NCI-H128 (cell line): ENCODE measurements around the gene RFTN1.

ENCODE experiments used
- DNase-seq: peaks from one replicate; lab custom pipeline; 2025; ENCODE audit not compliant: unreplicated experiment; lab: John Stamatoyannopoulos, UW

RFTN1 gene

DNA sequence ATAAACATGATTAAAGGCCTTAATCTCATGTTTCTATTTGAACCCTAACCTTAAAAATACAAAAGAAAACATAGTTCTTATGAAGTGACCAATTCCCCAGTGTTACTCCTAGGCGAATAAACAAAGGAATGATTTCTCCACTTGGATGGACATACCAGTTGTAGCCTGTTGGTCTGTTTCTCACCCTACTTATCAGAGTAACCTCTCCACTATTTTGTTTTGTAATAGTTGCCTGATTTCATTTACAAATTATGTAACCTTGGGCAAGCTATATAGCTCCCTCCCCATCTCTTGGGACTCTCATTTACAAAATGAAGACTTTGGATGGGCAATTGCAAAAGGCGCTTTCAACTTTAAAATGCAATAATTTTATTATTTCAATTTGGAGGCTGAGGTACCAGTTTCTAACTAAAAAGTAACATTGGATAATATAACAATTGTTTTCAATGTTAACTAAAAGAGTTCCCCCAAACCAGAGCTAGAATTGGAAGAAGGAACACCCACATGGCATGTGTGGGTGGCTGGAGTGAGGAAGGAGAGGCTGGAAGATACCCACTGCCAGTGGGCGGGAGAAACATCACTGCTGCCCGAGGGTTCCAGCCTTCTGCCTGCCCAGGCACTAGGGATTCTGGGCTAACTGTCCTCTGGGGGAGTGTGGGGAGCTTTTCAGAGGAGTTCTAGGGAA lies 74.2 kb downstream of the RFTN1 start:
- DNase-seq, result no peak

DNA sequence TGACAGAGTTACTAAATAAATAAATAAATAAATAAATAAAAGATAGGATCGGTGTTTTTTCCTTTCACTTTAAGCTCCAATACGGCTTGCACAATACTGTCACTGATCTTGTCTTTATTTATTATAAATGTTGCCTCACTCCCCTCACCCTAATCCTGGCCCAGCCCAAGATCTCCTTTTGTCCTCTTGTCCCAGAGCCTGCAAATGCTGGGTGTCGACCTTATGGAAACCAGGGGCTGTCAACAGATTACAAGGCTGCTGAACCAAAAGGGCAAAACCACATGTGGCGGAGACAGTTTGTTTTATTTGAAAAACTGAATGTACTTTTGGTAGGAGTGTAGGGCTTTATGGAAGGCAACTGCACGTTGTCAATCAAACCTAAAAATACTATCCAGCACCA lies 75.9 kb downstream of the RFTN1 start:
- DNase-seq, result no peak

- no peak for DNase-seq
Measured at GRCh38 chr3:16433701-16434151, 79.8 kb downstream of the RFTN1 start.

GRCh38 chr3:16432714-16433113 lies 80.8 kb downstream of the RFTN1 start:
- no peak for DNase-seq

- no peak for DNase-seq
Measured at GRCh38 chr3:16430717-16431630, 82.5 kb downstream of the RFTN1 start.

DNA sequence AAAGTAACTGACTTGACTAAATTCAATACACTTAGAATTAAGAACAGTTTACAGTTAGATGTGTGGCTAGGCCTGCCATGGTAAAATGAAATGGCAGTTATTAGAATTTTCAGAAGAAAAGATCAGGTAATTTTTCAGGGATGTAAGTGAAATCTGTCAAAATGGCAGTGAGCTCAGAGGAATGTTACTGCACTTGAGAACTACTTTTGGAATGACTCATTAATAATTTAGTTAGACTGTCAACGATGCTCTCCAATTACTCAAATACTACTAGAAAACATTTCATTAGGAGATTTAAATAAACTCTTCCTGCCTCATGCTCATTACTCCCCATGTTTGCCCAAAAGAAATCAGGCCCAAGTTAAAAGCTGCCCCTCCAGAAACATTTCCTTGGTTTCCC lies 84.4 kb downstream of the RFTN1 start:
- DNase-seq, result no peak

DNA sequence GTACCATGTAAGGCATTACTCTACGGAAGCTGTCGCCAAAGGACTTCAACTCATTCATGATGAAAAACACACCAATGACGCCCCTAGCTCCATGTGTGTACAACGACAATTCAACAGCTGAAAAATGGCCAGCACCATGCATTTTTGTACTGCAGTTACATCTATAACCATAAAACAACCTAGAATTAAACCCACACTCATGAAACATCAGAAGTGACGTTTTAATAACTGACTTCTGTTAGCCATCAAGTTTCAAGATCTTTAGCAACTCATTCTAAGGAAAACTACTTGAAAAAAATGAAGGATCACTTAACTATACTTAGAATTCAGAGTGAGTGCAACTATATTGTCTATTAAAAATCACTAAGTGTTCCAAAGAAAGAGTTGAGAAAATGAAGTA lies 84.9 kb downstream of the RFTN1 start:
- no peak for DNase-seq

DNA sequence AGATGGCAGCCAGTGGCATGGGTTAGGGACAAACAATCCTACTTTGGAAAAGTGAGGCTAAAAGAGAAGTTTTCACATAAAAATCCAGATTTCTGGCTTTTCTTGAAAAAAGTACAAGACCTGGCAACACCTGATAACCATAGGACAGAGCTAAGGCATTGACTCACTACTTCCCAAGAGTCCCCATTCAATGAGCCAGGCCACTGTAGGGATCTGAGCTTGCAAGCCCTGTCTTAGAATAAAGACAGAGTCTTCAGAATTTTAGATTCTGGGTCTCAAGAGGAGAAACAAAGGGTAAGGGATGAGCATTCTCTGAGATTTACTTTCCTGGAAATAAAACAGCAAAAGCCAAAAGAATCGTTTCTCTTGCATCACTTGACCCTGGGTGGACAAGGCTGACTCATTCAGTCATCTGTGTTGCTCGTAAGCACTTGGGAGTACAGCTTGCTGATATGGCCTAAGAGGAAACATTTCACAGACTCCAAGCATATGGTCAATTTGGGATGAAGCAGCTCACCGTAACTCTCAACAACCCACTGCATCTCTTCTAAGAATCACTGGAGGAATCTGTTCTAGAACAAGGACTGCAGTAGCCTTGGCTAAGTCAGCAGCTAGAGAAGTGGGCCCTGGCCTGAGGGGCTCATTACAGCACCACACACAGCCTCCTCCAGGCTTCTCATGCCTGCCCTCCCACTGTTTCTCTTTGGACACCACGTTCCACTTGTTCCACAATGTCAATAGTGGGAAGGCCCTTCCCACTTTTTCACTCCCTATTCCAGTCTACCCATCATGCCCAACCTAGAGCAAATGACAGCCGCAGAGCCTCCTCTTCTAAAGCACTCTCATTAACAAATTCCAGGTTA lies 86.2 kb downstream of the RFTN1 start:
- DNase-seq, result no peak

DNA sequence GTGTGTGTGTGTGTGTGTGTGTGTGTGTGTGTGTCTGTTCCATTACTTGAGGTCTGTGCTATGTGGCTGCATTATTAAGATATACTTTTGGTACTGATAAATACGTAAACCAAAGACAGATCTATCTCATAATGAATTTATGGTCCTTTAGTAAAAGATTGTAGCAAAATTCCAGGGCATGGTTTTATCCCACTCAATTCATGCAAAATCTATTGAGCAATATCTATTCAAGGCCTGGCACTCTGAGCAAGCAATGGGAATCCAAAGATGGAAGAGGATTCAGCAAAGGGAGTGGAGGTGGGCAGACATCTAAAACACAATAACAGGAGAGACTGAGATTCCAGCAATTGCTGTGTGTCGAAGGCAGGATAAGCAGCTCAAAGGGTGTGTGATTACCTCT lies 86.8 kb downstream of the RFTN1 start:
- no peak for DNase-seq

- no peak for DNase-seq
Measured at GRCh38 chr3:16426029-16426400, 87.5 kb downstream of the RFTN1 start.

DNA sequence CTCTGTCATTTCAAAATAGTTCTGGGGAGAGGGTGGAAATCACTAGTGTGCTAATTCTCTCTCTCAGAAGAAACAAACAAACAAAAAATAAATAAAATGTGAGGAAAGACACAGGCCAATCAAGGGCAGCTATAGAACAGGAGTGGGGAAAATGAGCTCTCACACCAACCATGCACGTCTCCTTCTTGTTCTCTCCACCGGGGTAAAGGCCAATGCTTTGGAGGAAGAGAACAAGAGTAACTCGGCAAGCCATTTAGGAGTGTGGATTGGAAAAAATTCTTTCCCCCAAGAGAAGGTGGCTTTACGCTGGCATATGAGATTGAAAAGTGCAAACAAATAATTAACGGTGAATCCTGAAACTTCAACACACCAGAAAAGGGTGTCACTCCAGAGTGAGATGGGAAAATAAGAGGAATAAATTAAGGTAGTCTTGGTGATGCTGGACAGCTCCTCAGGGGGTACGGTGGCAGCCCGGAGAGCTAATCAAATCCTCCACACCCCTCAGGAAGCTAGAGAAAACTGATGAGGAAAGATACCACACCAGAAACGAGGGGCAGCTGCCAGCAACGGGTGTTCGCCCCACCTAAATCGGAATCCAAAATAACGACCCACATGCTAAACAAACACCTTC lies 88.0 kb downstream of the RFTN1 start:
- DNase-seq, result no peak

DNA sequence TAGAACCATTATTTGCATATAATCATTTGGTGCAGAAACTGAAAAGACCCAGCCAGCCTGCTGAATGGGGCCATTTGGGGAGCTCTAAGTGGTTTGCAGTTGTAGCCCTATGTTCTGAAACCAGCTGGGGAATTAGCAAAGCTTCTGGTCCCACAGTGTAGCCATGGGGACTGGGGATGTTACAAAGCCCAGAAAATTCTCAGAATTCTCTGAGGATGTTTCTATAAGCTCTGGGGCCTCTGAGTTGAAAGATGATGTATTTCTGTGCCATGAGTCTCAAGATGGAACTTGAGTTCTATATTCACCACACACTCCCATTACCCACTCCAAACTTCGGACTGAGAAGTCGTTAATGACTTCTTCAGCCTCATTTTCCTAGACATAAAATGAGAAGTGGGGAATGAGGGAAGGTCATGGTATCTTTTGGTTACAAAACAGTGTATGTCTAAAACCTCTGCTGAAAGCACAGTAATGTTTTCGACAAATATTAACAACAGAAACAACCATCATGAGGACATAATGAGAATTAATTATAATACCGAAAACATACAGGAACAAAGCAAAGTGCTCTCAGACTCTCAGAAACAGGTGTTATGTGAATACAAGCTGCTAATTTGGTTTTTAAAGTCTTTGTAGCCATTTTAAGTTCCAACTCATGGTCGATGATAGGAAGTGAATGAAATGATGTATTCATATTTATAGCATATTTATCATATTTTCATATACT lies 89.4 kb downstream of the RFTN1 start:
- DNase-seq, result no peak

DNA sequence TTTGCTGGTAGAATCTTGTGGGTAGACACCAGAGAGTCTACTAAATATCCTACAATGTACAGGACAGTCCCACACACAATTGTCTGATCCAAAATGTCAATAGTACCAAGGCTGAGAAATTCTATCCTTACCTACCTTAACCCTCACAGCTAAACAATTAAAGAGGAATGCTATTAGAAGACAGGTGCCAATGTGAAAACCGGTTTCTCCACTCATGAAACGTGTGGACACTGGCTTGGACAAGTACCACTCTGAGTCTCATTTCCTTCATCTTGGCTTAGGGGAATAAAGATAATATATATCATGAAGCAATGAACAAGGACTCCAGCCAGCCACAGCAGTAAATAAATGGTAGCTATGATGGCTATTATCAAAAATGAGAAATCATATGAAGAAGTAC lies 90.2 kb downstream of the RFTN1 start:
- no peak for DNase-seq

DNA sequence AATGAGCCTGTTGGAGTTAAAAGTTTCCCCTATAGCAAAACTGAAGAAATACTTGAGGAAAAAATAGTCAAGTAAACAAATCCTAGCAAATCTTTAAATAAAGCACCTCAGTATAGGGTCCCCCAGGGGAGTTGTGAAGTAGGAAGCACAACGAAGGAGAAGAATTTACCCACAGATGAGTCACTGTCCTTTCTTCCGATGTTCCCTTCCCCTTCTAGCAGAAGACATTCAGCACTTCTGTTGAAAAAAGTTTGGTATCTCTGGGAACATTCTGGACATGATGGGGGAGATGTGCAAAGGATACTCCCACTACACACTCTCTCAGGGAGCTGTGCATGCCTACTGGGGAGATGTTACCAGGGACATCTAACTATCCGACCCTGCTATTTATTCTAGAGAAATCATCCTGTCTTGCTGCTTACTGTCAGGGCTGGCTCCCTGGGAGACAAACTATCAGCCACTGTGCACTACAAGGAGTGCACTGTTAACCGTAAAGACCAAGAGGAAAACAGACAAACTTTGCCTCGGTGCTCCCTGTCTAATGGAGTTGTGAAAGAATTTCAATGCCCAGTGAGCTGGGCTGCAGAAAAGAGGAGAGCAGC lies 93.8 kb downstream of the RFTN1 start:
- DNase-seq, result no peak

GRCh38 chr3:16417945-16418739 lies 95.4 kb downstream of the RFTN1 start:
- no peak for DNase-seq

GRCh38 chr3:16415911-16416476 lies 97.5 kb downstream of the RFTN1 start:
- DNase-seq, result no peak

GRCh38 chr3:16413321-16413720 lies 100.2 kb downstream of the RFTN1 start:
- no peak for DNase-seq

DNA sequence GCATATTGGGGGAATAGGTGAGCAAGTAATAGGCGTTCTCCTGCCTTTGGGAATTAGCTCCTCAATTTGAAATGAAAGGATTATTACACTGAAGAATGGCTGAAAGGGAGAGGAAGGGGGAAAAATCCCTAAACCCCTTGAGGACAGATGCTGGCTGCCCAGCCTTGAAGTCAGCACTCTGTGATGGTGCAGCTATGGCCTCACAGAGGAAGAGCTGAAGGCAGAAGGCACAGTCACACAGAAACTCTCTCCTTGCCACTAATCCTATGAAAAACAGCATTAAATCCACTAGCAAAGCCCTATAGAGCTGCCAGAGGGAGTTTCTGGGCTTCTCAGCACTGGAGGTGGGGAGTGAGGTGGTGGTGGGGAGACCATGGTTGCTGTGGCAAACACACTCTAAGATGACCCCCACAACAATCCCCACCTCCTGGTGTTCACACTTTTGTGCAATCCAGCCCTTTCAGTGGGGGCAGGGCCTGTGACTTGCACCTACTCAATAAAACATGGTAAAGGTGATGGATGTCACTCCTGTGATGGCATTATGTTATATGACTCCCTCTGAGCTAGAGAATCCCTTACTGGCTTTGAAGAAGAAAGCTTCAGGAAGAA lies 101.2 kb downstream of the RFTN1 start:
- DNase-seq, result no peak
